K562 (cell line): ENCODE measurements around the gene IQSEC3. TPM values are rescaled to one million over a fixed set of nuclear protein-coding genes. Genes with fewer than 3 reads are reported as not detected.

ENCODE experiments used
- ATAC-seq: fragments of 200-7000 bp; cut with Tn5 transposase; 3 replicates; pipeline ENCODE4 v1.9.1; 2020; ENCODE audit warnings: moderate library complexity
- BruUV-seq: library from RNA; stranded (reverse); fragments of 400-500 nt; replicated peaks from 2 replicates; lab custom pipeline; 2021; lab: Mats Ljungman, UMichigan
- CTCF ChIA-PET: fragments of 300-600 bp; formaldehyde crosslinking; extraction: SDS; loops from one replicate; lab custom pipeline; 2021; ENCODE audit warnings: low intra/inter-chr PET ratio; lab: Yijun Ruan, JAX
- POLR2A ChIA-PET: fragments of 300-600, 350-650 bp; sonication (Branson Sonifier 250); formaldehyde crosslinking; extraction: SDS; loops from one replicate; lab custom pipeline; 2021; ENCODE audit warnings: antibody characterized with exemption, inconsistent platforms; lab: Yijun Ruan, JAX
- DNase-seq, 4 experiments: peaks; one replicate each; pipeline versions ENCODE4 v3.0.0 to v3.0.0-alpha.2; 2011 to 2018; ENCODE audit warnings: low spot score in 3 of 4, mixed read lengths in 3 of 4; ENCODE audit errors: extremely low read depth in 1 of 4
- FAIRE-seq: peaks from 2 replicates; lab custom pipeline; 2011; peaks lifted over from hg19 to GRCh38; lab: Jason Lieb, UNC
- H2AFZ ChIP-seq: 2 replicates; pipeline ENCODE4 v1.6.0; 2011; ENCODE audit warnings: low read depth, low read length, control low read depth, inconsistent platforms
- H3K27ac ChIP-seq: fragments of 200-600 bp; 3 replicates; pipeline ENCODE4 v1.8.0; 2011; ENCODE audit warnings: low read depth, mild to moderate bottlenecking, control low read depth, inconsistent platforms, low read length, moderate library complexity, mixed read lengths; ENCODE audit errors: extremely low read depth
- H3K27me3 ChIP-seq, 2 experiments: fragments of 300-600 bp in 1 of 2; 2 replicates in 1 of 2; 3 replicates in 1 of 2; pipeline versions ENCODE4 v1.6.0 to v1.8.0; 2011; ENCODE audit warnings: inconsistent platforms in 2 of 2, low read length in 2 of 2, mild to moderate bottlenecking in 1 of 2, mixed read lengths in 1 of 2, moderate library complexity in 1 of 2; ENCODE audit not compliant: control insufficient read depth in 2 of 2, insufficient read depth in 2 of 2
- H3K36me3 ChIP-seq: fragments of 300-600 bp; 3 replicates; pipeline ENCODE4 v1.8.0; 2011; ENCODE audit warnings: mild to moderate bottlenecking, low read length, inconsistent platforms; ENCODE audit not compliant: control insufficient read depth, insufficient read depth
- H3K4me1 ChIP-seq, 2 experiments: fragments of 200-600 bp in 1 of 2; replicated peaks in 1 of 2; 2 replicates in 1 of 2; 3 replicates in 1 of 2; pipeline versions ENCODE4 v1.5.1 to v1.8.0; 2011; ENCODE audit warnings: inconsistent platforms in 2 of 2, low read length in 2 of 2, mild to moderate bottlenecking in 1 of 2, mixed read lengths in 1 of 2, moderate library complexity in 1 of 2; ENCODE audit not compliant: control insufficient read depth in 2 of 2, insufficient read depth in 2 of 2
- H3K4me2 ChIP-seq: 2 replicates; pipeline ENCODE4 v1.6.1; 2011; ENCODE audit warnings: low read length, control low read depth, inconsistent platforms, mixed read lengths; ENCODE audit not compliant: insufficient read depth
- H3K4me3 ChIP-seq: fragments of 200-600 bp; sonication (generic), shearing (Covaris generic); 2 replicates; pipeline ENCODE4 v1.5.1; 2016; ENCODE audit warnings: control low read depth, inconsistent platforms
- H3K79me2 ChIP-seq: fragments of 200-600 bp; 3 replicates; pipeline ENCODE4 v1.8.0; 2011; ENCODE audit warnings: low read length, inconsistent platforms; ENCODE audit not compliant: control insufficient read depth, insufficient read depth
- H3K9ac ChIP-seq, 2 experiments: 2 replicates each; pipeline versions ENCODE4 v1.6.0 to v1.6.1; 2011; ENCODE audit warnings: low read depth in 2 of 2, low read length in 2 of 2, control low read depth in 1 of 2, inconsistent platforms in 1 of 2, mild to moderate bottlenecking in 1 of 2, mixed read lengths in 1 of 2; ENCODE audit not compliant: insufficient read depth in 1 of 2
- H3K9me1 ChIP-seq: one replicate; pipeline ENCODE4 v1.6.0; 2011; ENCODE audit warnings: inconsistent platforms, mild to moderate bottlenecking, low read length, moderate library complexity; ENCODE audit not compliant: control insufficient read depth, insufficient read depth
- H3K9me3 ChIP-seq: replicated peaks from 2 replicates; pipeline ENCODE4 v1.5.1; 2011; ENCODE audit warnings: low read depth, low read length, inconsistent platforms; ENCODE audit not compliant: control insufficient read depth, insufficient read depth
- H4K20me1 ChIP-seq: replicated peaks from 2 replicates; pipeline ENCODE4 v1.6.1; 2011; ENCODE audit warnings: low read length, inconsistent platforms, mixed read lengths; ENCODE audit not compliant: control insufficient read depth, insufficient read depth
- ELK3 ChIP-seq: fragments of 450-650 bp; formaldehyde crosslinking; IDR thresholded peaks from 2 replicates; pipeline ENCODE4 v1.4.0; 2020; ENCODE audit warnings: mild to moderate bottlenecking
- GABPA ChIP-seq: fragments of 200-800 bp; sonication (Bioruptor generic); conservative IDR thresholded peaks from 2 replicates; pipeline ENCODE4 v1.6.1; 2016; ENCODE audit warnings: low read depth, missing genetic modification characterization, missing compliant biosample characterization
- GABPB2 ChIP-seq: fragments of 250-450 bp; sonication (Bioruptor Pico); conservative IDR thresholded peaks from 2 replicates; pipeline ENCODE4 v1.5.1; 2021; ENCODE audit warnings: mild to moderate bottlenecking
- HDAC6 ChIP-seq: IDR thresholded peaks from 2 replicates; pipeline ENCODE4 v1.6.1; 2012; ENCODE audit warnings: low read depth, mild to moderate bottlenecking, control low read depth, inconsistent platforms, low read length, moderate library complexity
- MBD1 ChIP-seq: fragments of 250-450 bp; sonication (Bioruptor Pico); IDR thresholded peaks from 2 replicates; pipeline ENCODE4 v1.8.0; 2022; ENCODE audit warnings: inconsistent platforms
- OTX1 ChIP-seq: fragments of 450-650 bp; formaldehyde crosslinking; IDR thresholded peaks from 2 replicates; pipeline ENCODE4 v1.4.0; 2022; ENCODE audit warnings: mild to moderate bottlenecking
- PHB2 ChIP-seq: fragments of 450-650 bp; IDR thresholded peaks from 2 replicates; pipeline ENCODE4 v1.6.1; 2017; ENCODE audit warnings: low read depth
- RERE ChIP-seq: sonication (generic); formaldehyde crosslinking; IDR thresholded peaks from 2 replicates; pipeline ENCODE4 v1.8.0; 2023; ENCODE audit warnings: missing genetic modification reagents, mild to moderate bottlenecking, borderline replicate concordance
- SRSF1 ChIP-seq: fragments of 200-400 bp; formaldehyde crosslinking; IDR thresholded peaks from 2 replicates; pipeline ENCODE4 v1.6.1; 2017; ENCODE audit warnings: mild to moderate bottlenecking, low read depth, low read length, moderate library complexity
- ZNF347 ChIP-seq: fragments of 450-650 bp; formaldehyde crosslinking; IDR thresholded peaks from 2 replicates; pipeline ENCODE4 v1.4.0; 2020; ENCODE audit warnings: low read depth, mild to moderate bottlenecking, moderate library complexity
- WGBS: fragments of 100-300 bp; shearing (Covaris generic); methylation state at CpG from one replicate; pipeline ENCODE4 v1.1.6; 2016; ENCODE audit warnings: low coverage, mixed read lengths; ENCODE audit not compliant: insufficient coverage; ENCODE audit errors: missing lambda C conversion rate; 5-methylcytosine and 5-hydroxymethylcytosine counted together
- in situ Hi-C: fragments of 300-500 bp; cut with MboI; formaldehyde crosslinking; loops from 4 replicates; pipeline ENCODE4 v1.15.0; 2018; ENCODE audit warnings: inconsistent platforms, mixed read lengths
- intact Hi-C: fragments of 100-400 bp; cut with micrococcal nuclease; formaldehyde crosslinking; loops from 2 replicates; pipeline ENCODE4 v1.14.2; 2022
- polyA plus RNA-seq, 8 experiments: library from polyadenylated mRNA; depleted of rRNA in 4 of 8; stranded (reverse) in 5 of 8; unstranded in 3 of 8; fragments of >200 nt; fragmentation: Nextera tagmentation in 2 of 8; fragmentation: Illumina TruSeq in 1 of 8; extraction: Ambion mirVana in 2 of 8; extraction: Trizol in 1 of 8; gene quantifications; 2 replicates each; pipeline versions ENCODE4 v1.2.1 to v1.2.3, GENCODE V29; 2011 to 2014; ENCODE audit warnings: inconsistent platforms in 1 of 8, missing spikeins in 1 of 8
- total RNA-seq, 7 experiments: library from RNA; depleted of rRNA in 6 of 7; stranded (reverse); fragments of >200 nt in 6 of 7; fragmentation: Illumina TruSeq in 2 of 7; extraction: Trizol in 2 of 7; gene quantifications; 2 replicates each; pipeline versions ENCODE4 v1.2.1 to v1.2.3, GENCODE V29; 2011 to 2021; ENCODE audit warnings: low replicate concordance in 1 of 7

Gene IQSEC3
- total and polyA plus RNA-seq, 9 of the 15 experiments (the other 6 are each of a cell fraction or from before 2014, with no cell fraction given): under 0.01 to 0.25 (median 0.08) TPM; not detected in 3

- whole genome bisulfite sequencing: 4% methylated on average over 5 of the region's 5 CpGs
- CTCF ChIA-PET: no interaction called here
- H2AFZ ChIP-seq: no peak overlapping the region
- no peak overlapping the region for H3K4me3 ChIP-seq
- no peak for ATAC-seq
- H3K4me1 ChIP-seq: peaks cover 0 to 12% of the 10 kb centered on the region in 2 experiments; a peak in 2 of 5 replicates
- H3K36me3 ChIP-seq: no peaks in the 10 kb centered on the region
- no peaks in the 10 kb centered on the region for H3K79me2 ChIP-seq
- in situ Hi-C loops (no loop called here), intact Hi-C loops (no loop called here)
- no TSS peak for BruUV-seq
- H4K20me1 ChIP-seq: no peaks in the 10 kb centered on the region
- no peak overlapping the region for H3K4me2 ChIP-seq
- no peak for DNase-seq
- H3K9me1 ChIP-seq: no peaks in the 10 kb centered on the region
- no peaks in the 10 kb centered on the region for H3K9me3 ChIP-seq
- TF ChIP-seq OTX1: no peak
- TF ChIP-seq RERE: no peak
- no peak for TF ChIP-seq GABPB2
- TF ChIP-seq GABPA: no peak
- TF ChIP-seq ELK3 (CRISPR knock-in tag): no peak
- TF ChIP-seq MBD1 (CRISPR knock-in tag): no peak
- no peak for TF ChIP-seq PHB2
- no peak for TF ChIP-seq HDAC6
- no peak for TF ChIP-seq ZNF347 (CRISPR knock-in tag)
- TF ChIP-seq SRSF1: no peak
- TF ChIP-seq, all 486 proteins: peak for 0
- Histone ChIP-seq H3K27me3 (peaks cover 13 to 62% of the 10 kb centered on the region in 2 experiments; a peak in 4 of 5 replicates), H3K27ac (no peak overlapping the region), H3K9ac (no peak overlapping the region)
- POLR2A ChIA-PET: interaction anchor here (0.6 to 1.2 kb wide), 2 partner anchors 10 to 22 kb away, joined by 4 to 5 read pairs; no protein-coding TSS in a partner anchor
- FAIRE-seq: no peak
Measured at GRCh38 chr12:140162-140561, 73.6 kb downstream of the IQSEC3 start.
